ENCODE measurements around the gene ARL4D. TPM values are rescaled to one million over a fixed set of nuclear protein-coding genes. Genes with fewer than 3 reads are reported as not detected.
A peak's percentile ranks its signal among the peaks of the same experiment; 100 is the strongest.

Gene ARL4D
- total RNA-seq, 1 donor from 2014 or later, result 3.3 TPM

DNA sequence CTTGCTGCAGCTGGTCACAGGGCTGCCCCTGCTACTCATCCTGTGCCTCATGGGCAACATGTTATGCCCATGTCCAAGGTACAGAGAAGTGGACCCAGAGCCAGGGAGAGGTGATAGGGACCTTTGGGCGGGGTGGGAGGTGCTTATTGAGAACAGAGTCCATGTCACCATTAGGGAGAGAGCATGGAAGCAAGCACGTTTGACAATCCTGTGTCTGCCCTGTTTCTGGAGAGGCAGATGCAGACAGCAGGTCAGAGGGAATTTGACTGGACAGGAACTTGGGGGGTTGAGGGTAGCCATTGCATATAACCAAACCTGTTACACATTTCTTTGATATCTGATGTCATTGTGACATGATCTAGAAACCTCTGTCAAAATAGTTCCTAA, 14.3 kb upstream of the ARL4D start:
- DNase-seq (ENCODE audit: low spot score in 2 of 2), result no peak
- TF ChIP-seq, protein P1, sequence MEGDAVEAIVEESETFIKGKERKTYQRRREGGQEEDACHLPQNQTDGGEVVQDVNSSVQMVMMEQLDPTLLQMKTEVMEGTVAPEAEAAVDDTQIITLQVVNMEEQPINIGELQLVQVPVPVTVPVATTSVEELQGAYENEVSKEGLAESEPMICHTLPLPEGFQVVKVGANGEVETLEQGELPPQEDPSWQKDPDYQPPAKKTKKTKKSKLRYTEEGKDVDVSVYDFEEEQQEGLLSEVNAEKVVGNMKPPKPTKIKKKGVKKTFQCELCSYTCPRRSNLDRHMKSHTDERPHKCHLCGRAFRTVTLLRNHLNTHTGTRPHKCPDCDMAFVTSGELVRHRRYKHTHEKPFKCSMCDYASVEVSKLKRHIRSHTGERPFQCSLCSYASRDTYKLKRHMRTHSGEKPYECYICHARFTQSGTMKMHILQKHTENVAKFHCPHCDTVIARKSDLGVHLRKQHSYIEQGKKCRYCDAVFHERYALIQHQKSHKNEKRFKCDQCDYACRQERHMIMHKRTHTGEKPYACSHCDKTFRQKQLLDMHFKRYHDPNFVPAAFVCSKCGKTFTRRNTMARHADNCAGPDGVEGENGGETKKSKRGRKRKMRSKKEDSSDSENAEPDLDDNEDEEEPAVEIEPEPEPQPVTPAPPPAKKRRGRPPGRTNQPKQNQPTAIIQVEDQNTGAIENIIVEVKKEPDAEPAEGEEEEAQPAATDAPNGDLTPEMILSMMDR (IDR thresholded peaks at IDR 0.05), result no peak
- intact Hi-C loops (cut with DNase I), result no loop called here

DNA sequence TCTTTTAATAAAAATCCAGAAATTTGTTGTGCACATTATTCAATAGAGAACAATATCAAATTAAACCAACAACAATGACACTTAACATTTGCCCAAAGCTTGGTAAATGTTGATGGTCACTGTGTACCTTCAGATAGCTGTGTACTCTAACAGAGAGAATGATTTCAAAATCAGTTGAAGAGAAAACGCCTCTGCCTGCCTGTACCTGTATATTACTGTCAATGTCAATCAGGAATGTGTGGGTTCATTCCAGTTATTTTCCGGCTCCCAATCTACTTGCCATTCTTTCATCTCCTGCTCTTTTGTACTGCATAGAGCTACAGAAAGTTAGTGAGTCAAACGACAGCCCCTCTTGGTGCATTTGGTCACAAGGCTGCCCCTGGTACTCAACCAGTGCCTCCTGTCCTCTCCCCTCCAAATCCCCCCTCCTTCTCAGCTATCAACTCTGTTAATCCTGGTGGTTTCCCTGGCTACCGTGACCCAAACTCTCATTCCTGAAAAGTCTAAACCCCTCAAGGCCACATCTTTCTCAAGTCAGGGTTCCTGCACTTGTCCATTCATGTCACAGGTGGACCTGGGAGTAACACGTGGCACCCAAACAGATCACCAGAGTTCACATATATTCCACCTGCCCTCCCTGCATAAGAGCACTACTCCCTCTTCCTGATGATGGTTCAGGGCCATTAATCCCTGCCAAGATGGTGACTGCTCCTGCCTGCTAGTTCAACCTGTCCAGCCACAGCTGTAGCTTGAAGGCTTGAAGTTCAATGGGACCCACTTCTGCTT, 13.6 kb upstream of the ARL4D start:
- no peaks in the 10 kb centered on the region for H3K27me3 ChIP-seq
- intact Hi-C loops (cut with DNase I), result no loop called here
- DNase-seq (ENCODE audit: low spot score in 2 of 2), result no peak
- no peak overlapping the region for H3K27ac ChIP-seq
- H3K4me1 ChIP-seq, result peaks cover 3 to 10% of the 10 kb centered on the region in 2 donors
- peaks cover 0 to 2% of the 10 kb centered on the region in 2 donors for H3K36me3 ChIP-seq
- peaks cover 4 to 8% of the 10 kb centered on the region in 2 donors for H3K9me3 ChIP-seq
- no peak overlapping the region for H3K4me3 ChIP-seq
- TF ChIP-seq, protein P1 (IDR thresholded peaks at IDR 0.05), result no peak

More for the DNA sequence above, 14.3 kb upstream of the ARL4D start:
- Histone ChIP-seq H3K27me3 (no peaks in the 10 kb centered on the region), H3K27ac (no peak overlapping the region), H3K9me3 (peaks cover 7 to 11% of the 10 kb centered on the region in 2 donors), H3K4me1 (peaks cover 3 to 4% of the 10 kb centered on the region in 2 donors), H3K36me3 (peaks cover 0 to 2% of the 10 kb centered on the region in 2 donors), H3K4me3 (no peak overlapping the region)

DNA sequence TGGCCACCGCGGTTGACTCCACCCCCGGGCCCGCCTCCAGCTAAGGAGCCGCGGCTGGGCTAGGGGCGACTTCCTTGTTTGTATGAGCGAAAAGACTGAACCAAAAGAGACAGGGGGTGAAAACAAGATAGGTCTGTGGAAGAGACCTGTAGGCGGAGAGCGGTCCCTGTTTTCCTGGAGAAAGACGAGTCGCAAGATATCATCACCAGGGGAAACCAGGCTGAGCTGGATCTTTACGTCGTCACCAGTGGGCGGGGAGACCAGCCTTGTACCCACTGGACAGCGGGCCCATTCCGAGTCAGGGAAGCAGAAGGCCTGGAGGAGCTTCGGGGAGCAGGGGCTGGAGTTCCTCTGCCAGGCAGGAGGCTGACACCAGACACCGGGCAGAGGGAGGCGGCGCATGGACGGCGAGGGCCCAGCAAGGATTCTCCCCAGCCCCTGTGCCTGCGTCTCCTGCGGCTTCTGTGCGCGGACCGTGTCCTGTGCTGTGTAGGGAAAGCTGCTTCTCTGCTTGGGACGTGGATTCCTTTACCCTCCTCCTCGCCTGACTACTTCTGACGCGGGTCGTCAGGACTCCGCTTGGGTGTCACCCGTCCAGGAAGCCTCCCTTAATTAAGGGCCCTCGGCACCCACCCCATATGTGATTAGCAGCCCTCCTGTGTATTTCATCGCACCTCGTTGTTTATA, 10.3 kb upstream of the ARL4D start:
- peak; percentile 84 to 97 for DNase-seq (ENCODE audit: low spot score in 2 of 2)
- Histone ChIP-seq H3K4me1 (peaks cover 3 to 10% of the 10 kb centered on the region in 2 donors), H3K27me3 (no peaks in the 10 kb centered on the region), H3K4me3 (peak overlapping the region; percentile 61 to 89), H3K27ac (peak overlapping the region; percentile 99), H3K36me3 (no peaks in the 10 kb centered on the region), H3K9me3 (no peaks in the 10 kb centered on the region)
- TF ChIP-seq, protein P1 (IDR thresholded peaks at IDR 0.05), result no peak
- intact Hi-C loops (cut with DNase I), result loop anchor here (1.0 to 2.0 kb wide), 2 partner anchors 20 to 28 kb away; no protein-coding TSS in a partner anchor

DNA sequence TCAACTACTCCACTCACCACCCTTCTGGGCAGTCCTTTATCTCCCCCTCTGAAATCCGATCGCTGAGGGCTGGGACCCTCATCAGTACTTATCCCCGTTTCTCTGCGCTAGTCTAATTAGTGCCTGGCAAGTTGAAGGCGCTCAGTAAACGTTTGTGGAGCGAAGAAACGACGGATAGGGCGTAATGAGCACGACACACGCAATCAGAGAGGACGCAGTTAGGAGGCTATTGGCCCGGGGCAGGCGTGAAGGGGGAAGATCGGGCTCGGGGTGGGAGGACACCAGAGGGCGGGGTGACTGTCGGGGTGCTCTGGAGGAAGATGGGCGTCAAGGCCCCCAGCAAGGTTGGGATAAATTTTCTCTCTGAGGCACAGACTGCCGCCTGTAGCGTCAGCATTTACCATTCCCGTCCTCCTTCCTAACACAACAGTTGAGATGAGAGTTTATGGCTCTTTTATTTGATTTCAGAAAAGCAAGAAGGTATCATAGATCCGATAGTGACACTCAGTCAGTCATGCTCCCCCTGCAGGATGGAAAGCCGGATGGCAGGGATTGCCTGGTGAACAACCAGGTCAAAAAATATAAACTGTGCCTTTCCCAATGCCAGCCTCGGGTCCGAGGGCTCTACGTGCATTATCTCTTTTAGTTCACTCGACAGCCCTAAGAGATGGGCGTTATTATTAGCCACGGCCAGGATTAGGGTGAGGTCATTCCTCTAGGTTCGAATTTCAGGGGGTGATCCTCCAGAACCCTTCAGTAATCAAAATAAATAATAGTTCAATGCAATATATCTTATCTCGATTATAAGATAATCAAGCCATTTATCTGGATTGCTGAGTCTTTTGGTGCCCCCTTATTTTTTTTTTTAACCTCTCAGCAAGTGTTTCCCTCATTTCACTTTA, 9.5 kb upstream of the ARL4D start:
- Histone ChIP-seq H3K27ac (peak overlapping the region; percentile 99), H3K27me3 (no peaks in the 10 kb centered on the region), H3K36me3 (no peaks in the 10 kb centered on the region), H3K9me3 (no peaks in the 10 kb centered on the region), H3K4me3 (peak overlapping the region; percentile 61 to 89), H3K4me1 (peaks cover 3 to 11% of the 10 kb centered on the region in 2 donors)
- peak; percentile 54 to 91 for DNase-seq (ENCODE audit: low spot score in 2 of 2)
- TF ChIP-seq, protein P1 (IDR thresholded peaks at IDR 0.05), result peak; percentile 76 to 81 (median 80)
- intact Hi-C loops (cut with DNase I), result loop anchor here (1.0 to 2.0 kb wide), 2 partner anchors 21 to 28 kb away; no protein-coding TSS in a partner anchor

DNA sequence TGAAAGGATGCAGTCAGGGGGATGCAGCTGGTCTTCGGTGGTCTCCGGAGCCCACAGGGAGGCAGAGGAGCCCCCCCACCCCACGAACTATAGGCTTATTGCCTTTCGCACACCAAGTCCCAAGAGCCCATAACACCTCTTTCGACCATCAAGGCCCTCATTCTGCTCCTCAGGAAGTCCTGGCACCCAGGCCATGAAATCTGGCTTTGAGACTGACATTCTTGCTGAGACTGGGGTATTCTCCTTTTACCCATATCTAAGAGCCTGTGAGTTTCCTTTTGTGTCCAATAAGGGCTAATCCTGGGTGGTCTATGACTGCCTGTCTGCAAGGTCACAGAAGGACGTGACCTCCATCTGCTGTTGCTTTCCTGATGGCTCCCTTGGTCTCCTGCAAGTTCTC, 6.4 kb upstream of the ARL4D start:
- Histone ChIP-seq H3K36me3 (no peaks in the 10 kb centered on the region), H3K4me1 (peaks cover 3 to 13% of the 10 kb centered on the region in 2 donors), H3K27ac (no peak overlapping the region), H3K4me3 (no peak overlapping the region), H3K27me3 (no peaks in the 10 kb centered on the region), H3K9me3 (no peaks in the 10 kb centered on the region)
- TF ChIP-seq, protein P1 (IDR thresholded peaks at IDR 0.05), result no peak
- DNase-seq (ENCODE audit: low spot score in 2 of 2), result no peak
- intact Hi-C loops (cut with DNase I), result loop anchor here (10.0 kb wide), 1 partner anchor 382 kb away; the partner anchor contains the start of gene DUSP3
